Activated CD8-positive, alpha-beta memory T cell treated with anti-CD3 and anti-CD28 coated beads for 4 hours (primary cell): Measurements from ENCODE around the gene SULT1C3.

Source experiments
- DNase-seq, 2 donors: peaks; one replicate each; pipeline ENCODE4 v3.0.0-alpha.2; 2020; ENCODE audit warnings: low read depth in 2 of 2

SULT1C3 gene

GRCh38 chr2:108239786-108240185 lies at the start of gene SULT1C3:
TSS of gene SULT1C3 (plus strand) at chr2:108239968. CDS start at chr2:108247195, 7,227 bp downstream.
- DNase-seq, result no peak

- no peak for DNase-seq
Measured at GRCh38 chr2:108193251-108193650, 46.5 kb upstream of the SULT1C3 start.

GRCh38 chr2:108194409-108195132 lies 45.2 kb upstream of the SULT1C3 start:
- no peak for DNase-seq

- DNase-seq, result no peak
Measured at GRCh38 chr2:108195133-108195439, 44.7 kb upstream of the SULT1C3 start.

- no peak for DNase-seq
Measured at GRCh38 chr2:108199726-108200125, 40.0 kb upstream of the SULT1C3 start.

- no peak for DNase-seq
Measured at GRCh38 chr2:108200569-108200968, 39.2 kb upstream of the SULT1C3 start.

GRCh38 chr2:108212671-108213070 lies 27.1 kb upstream of the SULT1C3 start:
- no peak for DNase-seq

GRCh38 chr2:108215794-108216211 lies 24.0 kb upstream of the SULT1C3 start:
- no peak for DNase-seq

GRCh38 chr2:108217211-108217610 lies 22.6 kb upstream of the SULT1C3 start:
- DNase-seq, result no peak

GRCh38 chr2:108219688-108220087 lies 20.1 kb upstream of the SULT1C3 start:
- DNase-seq, result no peak

GRCh38 chr2:108220191-108220590 lies 19.6 kb upstream of the SULT1C3 start:
- DNase-seq, result no peak

- no peak for DNase-seq
Measured at GRCh38 chr2:108220942-108221541, 18.7 kb upstream of the SULT1C3 start.

- no peak for DNase-seq
Measured at GRCh38 chr2:108222261-108222660, 17.5 kb upstream of the SULT1C3 start.

GRCh38 chr2:108223573-108223972 lies 16.2 kb upstream of the SULT1C3 start:
- no peak for DNase-seq

GRCh38 chr2:108224022-108224421 lies 15.7 kb upstream of the SULT1C3 start:
- no peak for DNase-seq

GRCh38 chr2:108226564-108226963 lies 13.2 kb upstream of the SULT1C3 start:
- DNase-seq, result no peak

GRCh38 chr2:108228006-108228405 lies 11.8 kb upstream of the SULT1C3 start:
- DNase-seq, result no peak

- no peak for DNase-seq
Measured at GRCh38 chr2:108228537-108228936, 11.2 kb upstream of the SULT1C3 start.

GRCh38 chr2:108229875-108230274 lies 9.9 kb upstream of the SULT1C3 start:
- no peak for DNase-seq

GRCh38 chr2:108235577-108235976 lies 4.2 kb upstream of the SULT1C3 start:
- no peak for DNase-seq

- DNase-seq, result no peak
Measured at GRCh38 chr2:108236676-108237335, 3.0 kb upstream of the SULT1C3 start.

- DNase-seq, result no peak
Measured at GRCh38 chr2:108240966-108241365, 1.2 kb downstream of the SULT1C3 start.

- no peak for DNase-seq
Measured at GRCh38 chr2:108243566-108243965, 3.8 kb downstream of the SULT1C3 start.
